Common myeloid progenitor, CD34-positive (primary cell): ENCODE data around the gene SYMPK.

Source experiments
- CTCF ChIA-PET: fragments of 350-600 bp; sonication (Branson Sonifier 250); formaldehyde crosslinking; loops from one replicate; lab custom pipeline; 2021; ENCODE audit warnings: antibody characterized with exemption; lab: Charles Lee
- POLR2A ChIA-PET: fragments of 350-600 bp; sonication (Branson Sonifier 250); formaldehyde crosslinking; loops from one replicate; lab custom pipeline; 2021; ENCODE audit warnings: antibody characterized with exemption; lab: Charles Lee
- DNase-seq, 3 donors: peaks; one replicate each; pipeline versions ENCODE4 v3.0.0 to v3.0.0-alpha.2; 2013
- H3K27ac ChIP-seq, 2 experiments: 1 replicate in 1 of 2; 2 replicates in 1 of 2; pipeline ENCODE4 v1.7.0; 2013; ENCODE audit warnings: inconsistent platforms in 2 of 2, low read length in 2 of 2, mild to moderate bottlenecking in 2 of 2, low read depth in 1 of 2, moderate library complexity in 1 of 2; ENCODE audit not compliant: severe bottlenecking in 2 of 2, insufficient read depth in 1 of 2, poor library complexity in 1 of 2
- H3K27me3 ChIP-seq, 5 experiments: replicated peaks in 2 of 5; 1 replicate in 3 of 5; 2 replicates in 2 of 5; pipeline versions ENCODE4 v1.6.1 to v1.7.0; 2013; ENCODE audit warnings: low read length in 4 of 5, mild to moderate bottlenecking in 2 of 5, moderate library complexity in 2 of 5, inconsistent platforms in 1 of 5; ENCODE audit not compliant: insufficient read depth in 5 of 5, control insufficient read depth in 4 of 5
- H3K36me3 ChIP-seq, 4 experiments: 1 replicate in 2 of 4; 2 replicates in 2 of 4; pipeline versions ENCODE4 v1.6.1 to v1.7.0; 2013; ENCODE audit warnings: low read length in 3 of 4, control low read depth in 1 of 4, mild to moderate bottlenecking in 1 of 4; ENCODE audit not compliant: control insufficient read depth in 4 of 4, insufficient read depth in 4 of 4
- H3K4me1 ChIP-seq, 4 experiments: 1 replicate in 3 of 4; 2 replicates in 1 of 4; pipeline versions ENCODE4 v1.6.1 to v1.7.1; 2013; ENCODE audit warnings: low read length in 3 of 4, mild to moderate bottlenecking in 3 of 4, control low read depth in 1 of 4, inconsistent platforms in 1 of 4, moderate library complexity in 1 of 4; ENCODE audit not compliant: control insufficient read depth in 4 of 4, insufficient read depth in 4 of 4; ENCODE audit errors: control extremely low read depth in 1 of 4
- H3K4me3 ChIP-seq, 7 experiments: 1 replicate in 4 of 7; 2 replicates in 3 of 7; pipeline versions ENCODE4 v1.5.1 to v1.7.0; 2013; ENCODE audit warnings: mild to moderate bottlenecking in 7 of 7, low read length in 6 of 7, moderate library complexity in 6 of 7, inconsistent platforms in 2 of 7, low read depth in 2 of 7, control low read depth in 1 of 7; ENCODE audit not compliant: insufficient read depth in 4 of 7, control insufficient read depth in 1 of 7; ENCODE audit errors: extremely low read depth in 1 of 7
- H3K9me3 ChIP-seq, 5 experiments: 1 replicate in 4 of 5; 2 replicates in 1 of 5; pipeline versions ENCODE4 v1.6.1 to v1.7.1; 2013; ENCODE audit warnings: low read length in 4 of 5, mild to moderate bottlenecking in 2 of 5, inconsistent platforms in 1 of 5, low read depth in 1 of 5, moderate library complexity in 1 of 5; ENCODE audit not compliant: control insufficient read depth in 4 of 5, insufficient read depth in 2 of 5; ENCODE audit errors: control extremely low read depth in 1 of 5
- WGBS: methylation state at CpG from one replicate; pipeline ENCODE4 v1.1.5; 2013; ENCODE audit not compliant: insufficient coverage; 5-methylcytosine and 5-hydroxymethylcytosine counted together

Gene SYMPK

DNA sequence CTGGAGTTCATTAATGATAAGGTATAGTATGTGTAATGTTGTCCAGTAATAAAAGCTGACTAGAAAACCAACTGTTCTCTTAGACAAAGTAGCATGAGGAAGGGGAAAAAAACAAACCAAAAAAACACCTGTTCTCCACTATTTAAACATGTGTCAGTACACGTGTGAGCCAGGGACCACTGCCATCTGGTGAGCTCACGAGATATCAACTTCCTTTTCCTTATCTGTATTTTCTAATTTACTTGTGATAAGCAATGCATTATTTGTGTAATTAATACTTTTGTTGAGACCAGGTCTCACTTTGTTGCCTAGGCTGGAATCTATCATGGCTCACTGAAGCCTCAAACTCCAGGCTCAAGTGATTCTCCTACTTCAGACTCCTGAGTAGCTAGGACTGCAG, 89.6 kb downstream of the SYMPK start:
- WGBS, result no CpG with 5 or more reads among the region's 2 CpGs
- H3K4me3 ChIP-seq, result no peak overlapping the region
- peaks cover 0 to 60% (median 23%) of the 10 kb centered on the region in 5 experiments for H3K27me3 ChIP-seq
- DNase-seq, result peak in 2 of 3 donors; percentile 40 to 50
- no peaks in the 10 kb centered on the region for H3K9me3 ChIP-seq
- H3K27ac ChIP-seq, result no peak overlapping the region
- CTCF ChIA-PET, result interaction anchor here (0.9 to 10.6 kb wide), 6 partner anchors 8 to 109 kb away, joined by 3 to 138 read pairs (median 4); partner anchors contain the start of genes DMPK and DMWD
- no peaks in the 10 kb centered on the region for H3K36me3 ChIP-seq
- H3K4me1 ChIP-seq, result peaks cover 0 to 28% (median 24%) of the 10 kb centered on the region in 4 experiments
- POLR2A ChIA-PET, result no interaction called here

DNA sequence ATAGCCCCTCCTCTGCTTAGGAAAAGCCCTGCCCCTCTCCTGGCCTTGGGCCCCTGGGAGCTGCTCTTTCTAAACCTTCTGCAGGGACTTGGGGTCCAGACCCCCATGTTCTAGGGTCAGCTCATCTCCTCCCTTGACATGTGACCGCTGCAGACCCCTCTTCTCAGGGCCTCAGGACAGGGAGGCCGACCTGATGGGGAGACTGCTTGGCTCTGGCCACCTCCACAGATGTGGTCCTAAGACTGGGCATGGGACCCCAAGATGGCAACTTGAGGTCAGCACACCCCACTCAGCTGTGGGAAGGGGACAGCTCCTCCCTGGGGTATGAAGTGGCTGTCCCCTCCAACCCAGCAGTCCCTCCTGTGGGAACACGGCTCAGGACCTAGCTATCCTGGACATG, 90.0 kb downstream of the SYMPK start:
- ChIA-PET CTCF (interaction anchor here (0.9 to 10.6 kb wide), 7 partner anchors 9 to 110 kb away, joined by 3 to 138 read pairs (median 4); partner anchors contain the start of genes DMPK, DMWD and FOXA3), POLR2A (no interaction called here)
- H3K4me3 ChIP-seq, result no peak overlapping the region
- H3K36me3 ChIP-seq, result no peaks in the 10 kb centered on the region
- H3K27me3 ChIP-seq, result peaks cover 0 to 60% (median 21%) of the 10 kb centered on the region in 5 experiments
- no peak for DNase-seq
- no peaks in the 10 kb centered on the region for H3K9me3 ChIP-seq
- WGBS, result 100% methylated on average over 3 of the region's 3 CpGs
- H3K27ac ChIP-seq, result no peak overlapping the region
- H3K4me1 ChIP-seq, result peaks cover 0 to 32% (median 29%) of the 10 kb centered on the region in 4 experiments

DNA sequence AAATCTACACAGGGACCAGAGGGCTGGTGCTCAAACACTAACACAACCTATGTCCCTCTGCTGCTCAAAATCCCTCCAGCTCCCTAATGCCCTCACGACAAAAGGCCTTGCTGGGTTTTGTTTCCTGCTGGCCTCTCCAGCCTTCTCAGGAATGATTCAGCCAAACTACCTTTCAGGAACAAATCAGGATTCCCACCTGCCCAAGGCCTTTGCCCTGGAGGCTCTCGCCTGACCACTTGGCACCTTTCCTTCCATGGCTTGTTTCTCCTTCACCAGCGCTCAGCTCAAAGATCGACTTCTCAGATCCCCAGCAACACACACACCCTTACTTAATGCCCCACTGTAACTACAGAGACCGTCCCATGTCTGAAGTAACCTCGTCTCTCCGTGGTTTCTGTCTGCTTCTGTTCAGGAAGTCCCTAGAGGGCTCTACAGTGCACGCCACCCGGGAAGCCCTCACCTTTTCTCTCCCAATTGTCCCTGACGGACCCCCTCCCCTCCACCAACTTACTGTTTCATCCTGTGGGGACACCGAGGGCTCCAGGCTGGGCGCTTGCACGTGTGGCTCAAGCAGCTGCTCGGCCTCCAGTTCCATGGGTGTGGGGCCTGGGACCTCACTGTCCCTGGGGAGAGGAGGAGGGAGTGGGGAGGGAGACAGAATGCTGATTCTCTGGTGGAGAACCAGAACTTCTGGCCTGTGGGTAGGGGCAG, 90.7 kb downstream of the SYMPK start:
- Histone ChIP-seq H3K4me3 (no peak overlapping the region), H3K27me3 (peaks cover 0 to 60% (median 24%) of the 10 kb centered on the region in 5 experiments), H3K36me3 (no peaks in the 10 kb centered on the region), H3K27ac (no peak overlapping the region), H3K9me3 (no peaks in the 10 kb centered on the region), H3K4me1 (peaks cover 0 to 38% (median 33%) of the 10 kb centered on the region in 4 experiments)
- 70% methylated on average over 7 of the region's 14 CpGs for WGBS
- CTCF ChIA-PET, result interaction anchor here (0.5 to 10.6 kb wide), 8 partner anchors 9 to 110 kb away, joined by 3 to 138 read pairs (median 4); partner anchors contain the start of genes DMWD and FOXA3
- POLR2A ChIA-PET, result no interaction called here
- peak in 1 of 3 donors; percentile 17 for DNase-seq

DNA sequence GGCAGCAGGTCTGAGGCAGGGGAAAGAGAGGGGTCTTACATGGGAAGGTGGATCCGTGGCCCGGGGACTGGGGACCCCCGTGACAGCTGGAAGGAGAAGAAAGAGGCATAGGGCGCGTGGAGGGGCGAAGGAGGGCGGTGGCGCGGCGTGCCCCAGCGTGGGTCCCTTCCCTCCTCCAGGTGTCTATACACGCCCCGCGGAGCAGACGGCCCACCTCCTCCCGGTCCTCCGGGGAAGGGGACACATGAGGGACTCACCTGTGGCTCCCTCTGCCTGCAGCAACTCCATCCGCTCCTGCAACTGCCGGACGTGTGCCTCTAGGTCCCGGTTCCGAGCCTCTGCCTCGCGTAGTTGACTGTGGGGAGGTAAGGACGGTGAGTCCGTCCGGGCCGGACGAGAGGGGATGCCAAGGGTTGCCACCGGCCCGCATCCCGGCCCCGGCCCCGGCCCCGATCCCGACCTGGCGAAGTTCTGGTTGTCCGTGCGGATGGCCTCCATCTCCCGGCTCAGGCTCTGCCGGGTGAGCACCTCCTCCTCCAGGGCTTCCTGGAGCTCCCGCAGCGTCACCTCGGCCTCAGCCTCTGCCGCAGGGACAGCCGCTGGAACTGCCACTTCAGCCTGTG, 91.5 kb downstream of the SYMPK start:
- ChIA-PET CTCF (interaction anchor here (0.7 to 10.6 kb wide), 10 partner anchors 8 to 110 kb away, joined by 3 to 138 read pairs (median 4); partner anchors contain the start of genes DMPK, DMWD, FOXA3 and QPCTL), POLR2A (no interaction called here)
- no peaks in the 10 kb centered on the region for H3K9me3 ChIP-seq
- no peak overlapping the region for H3K4me3 ChIP-seq
- H3K4me1 ChIP-seq, result peaks cover 0 to 39% (median 33%) of the 10 kb centered on the region in 4 experiments
- DNase-seq, result no peak
- peaks cover 0 to 60% (median 21%) of the 10 kb centered on the region in 5 experiments for H3K27me3 ChIP-seq
- 93% methylated on average over 44 of the region's 46 CpGs for WGBS
- no peaks in the 10 kb centered on the region for H3K36me3 ChIP-seq
- H3K27ac ChIP-seq, result no peak overlapping the region

DNA sequence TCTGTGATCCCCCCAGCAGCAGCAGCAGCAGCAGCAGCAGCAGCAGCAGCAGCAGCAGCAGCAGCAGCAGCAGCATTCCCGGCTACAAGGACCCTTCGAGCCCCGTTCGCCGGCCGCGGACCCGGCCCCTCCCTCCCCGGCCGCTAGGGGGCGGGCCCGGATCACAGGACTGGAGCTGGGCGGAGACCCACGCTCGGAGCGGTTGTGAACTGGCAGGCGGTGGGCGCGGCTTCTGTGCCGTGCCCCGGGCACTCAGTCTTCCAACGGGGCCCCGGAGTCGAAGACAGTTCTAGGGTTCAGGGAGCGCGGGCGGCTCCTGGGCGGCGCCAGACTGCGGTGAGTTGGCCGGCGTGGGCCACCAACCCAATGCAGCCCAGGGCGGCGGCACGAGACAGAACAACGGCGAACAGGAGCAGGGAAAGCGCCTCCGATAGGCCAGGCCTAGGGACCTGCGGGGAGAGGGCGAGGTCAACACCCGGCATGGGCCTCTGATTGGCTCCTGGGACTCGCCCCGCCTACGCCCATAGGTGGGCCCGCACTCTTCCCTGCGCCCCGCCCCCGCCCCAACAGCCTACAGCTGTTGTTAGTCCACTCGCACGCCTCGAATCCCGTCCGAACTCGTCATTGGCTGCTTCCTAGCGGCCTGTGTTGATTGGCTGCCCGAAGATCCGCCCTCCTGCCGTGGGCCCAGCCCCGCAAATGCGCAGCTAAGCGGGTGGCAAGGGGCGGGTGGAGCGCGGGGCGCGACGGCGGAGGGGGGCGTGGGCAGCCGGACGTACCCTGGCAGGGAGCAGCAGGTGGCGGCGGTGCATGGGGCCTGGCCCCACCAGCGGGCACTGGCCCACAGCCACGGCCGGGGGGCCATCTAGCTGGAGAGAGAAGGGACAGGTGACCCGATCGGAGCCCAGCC, 92.5 kb downstream of the SYMPK start:
- H3K9me3 ChIP-seq, result no peaks in the 10 kb centered on the region
- ChIA-PET POLR2A (interaction anchor here (0.6 to 2.4 kb wide), 5 partner anchors 9 to 94 kb away, joined by 3 to 13 read pairs (median 3); partner anchors contain the start of genes FOXA3 and QPCTL), CTCF (interaction anchor here (0.6 to 10.6 kb wide), 14 partner anchors 9 to 202 kb away, joined by 3 to 138 read pairs (median 4); partner anchors contain the start of genes DMPK, DMWD, QPCTL and SNRPD2)
- peak overlapping the region in 5 of 7 experiments; percentile 57 to 85 (median 74) for H3K4me3 ChIP-seq
- peak; percentile 95 to 97 (median 97) for DNase-seq
- peak overlapping the region in 1 of 2 experiments; percentile 64 for H3K27ac ChIP-seq
- no peaks in the 10 kb centered on the region for H3K36me3 ChIP-seq
- H3K4me1 ChIP-seq, result peaks cover 0 to 39% (median 33%) of the 10 kb centered on the region in 4 experiments
- WGBS, result under 1% methylated on average over 77 of the region's 79 CpGs
- H3K27me3 ChIP-seq, result peaks cover 0 to 66% (median 23%) of the 10 kb centered on the region in 5 experiments

DNA sequence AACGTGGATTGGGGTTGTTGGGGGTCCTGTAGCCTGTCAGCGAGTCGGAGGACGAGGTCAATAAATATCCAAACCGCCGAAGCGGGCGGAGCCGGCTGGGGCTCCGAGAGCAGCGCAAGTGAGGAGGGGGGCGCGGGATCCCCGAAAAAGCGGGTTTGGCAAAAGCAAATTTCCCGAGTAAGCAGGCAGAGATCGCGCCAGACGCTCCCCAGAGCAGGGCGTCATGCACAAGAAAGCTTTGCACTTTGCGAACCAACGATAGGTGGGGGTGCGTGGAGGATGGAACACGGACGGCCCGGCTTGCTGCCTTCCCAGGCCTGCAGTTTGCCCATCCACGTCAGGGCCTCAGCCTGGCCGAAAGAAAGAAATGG, 93.1 kb downstream of the SYMPK start:
- ChIA-PET POLR2A (interaction anchor here (0.6 to 2.4 kb wide), 7 partner anchors 30 to 99 kb away, joined by 3 to 13 read pairs (median 3); partner anchors contain the start of genes FBXO46, FOXA3 and QPCTL), CTCF (interaction anchor here (0.6 to 10.6 kb wide), 14 partner anchors 13 to 112 kb away, joined by 3 to 138 read pairs (median 4); partner anchors contain the start of genes DMPK, DMWD, QPCTL and RSPH6A)
- Histone ChIP-seq H3K9me3 (no peaks in the 10 kb centered on the region), H3K27ac (peak overlapping the region in 1 of 2 experiments; percentile 64), H3K27me3 (peaks cover 0 to 66% (median 23%) of the 10 kb centered on the region in 5 experiments), H3K36me3 (no peaks in the 10 kb centered on the region), H3K4me3 (peak overlapping the region; percentile 16 to 85 (median 58)), H3K4me1 (peaks cover 0 to 39% (median 33%) of the 10 kb centered on the region in 4 experiments)
- 0% methylated on average over 25 of the region's 28 CpGs for WGBS
- peak; percentile 59 to 88 (median 85) for DNase-seq
